Neural progenitor cell (in vitro differentiated cells): ENCODE measurements around the gene TASP1.

Experiments used
- CTCF ChIP-seq: fragments of 200-600 bp; sonication (generic); IDR thresholded peaks from 2 replicates; pipeline ENCODE4 v1.5.1; 2017; ENCODE audit warnings: antibody characterized with exemption, mild to moderate bottlenecking
- EZH2phosphoT487 ChIP-seq: fragments of 200-600 bp; sonication (generic); IDR thresholded peaks from 2 replicates; pipeline ENCODE4 v1.6.1; 2017; ENCODE audit warnings: antibody characterized with exemption

GRCh38 chr20:13403453-13403852 is 235.3 kb downstream of the TASP1 start:
- TF ChIP-seq CTCF (no peak), EZH2phosphoT487 (no peak)
